Measurements from ENCODE around the gene PNCK.
A peak's percentile ranks its signal among the peaks of the same experiment; 100 is the strongest.

The PNCK gene

DNA sequence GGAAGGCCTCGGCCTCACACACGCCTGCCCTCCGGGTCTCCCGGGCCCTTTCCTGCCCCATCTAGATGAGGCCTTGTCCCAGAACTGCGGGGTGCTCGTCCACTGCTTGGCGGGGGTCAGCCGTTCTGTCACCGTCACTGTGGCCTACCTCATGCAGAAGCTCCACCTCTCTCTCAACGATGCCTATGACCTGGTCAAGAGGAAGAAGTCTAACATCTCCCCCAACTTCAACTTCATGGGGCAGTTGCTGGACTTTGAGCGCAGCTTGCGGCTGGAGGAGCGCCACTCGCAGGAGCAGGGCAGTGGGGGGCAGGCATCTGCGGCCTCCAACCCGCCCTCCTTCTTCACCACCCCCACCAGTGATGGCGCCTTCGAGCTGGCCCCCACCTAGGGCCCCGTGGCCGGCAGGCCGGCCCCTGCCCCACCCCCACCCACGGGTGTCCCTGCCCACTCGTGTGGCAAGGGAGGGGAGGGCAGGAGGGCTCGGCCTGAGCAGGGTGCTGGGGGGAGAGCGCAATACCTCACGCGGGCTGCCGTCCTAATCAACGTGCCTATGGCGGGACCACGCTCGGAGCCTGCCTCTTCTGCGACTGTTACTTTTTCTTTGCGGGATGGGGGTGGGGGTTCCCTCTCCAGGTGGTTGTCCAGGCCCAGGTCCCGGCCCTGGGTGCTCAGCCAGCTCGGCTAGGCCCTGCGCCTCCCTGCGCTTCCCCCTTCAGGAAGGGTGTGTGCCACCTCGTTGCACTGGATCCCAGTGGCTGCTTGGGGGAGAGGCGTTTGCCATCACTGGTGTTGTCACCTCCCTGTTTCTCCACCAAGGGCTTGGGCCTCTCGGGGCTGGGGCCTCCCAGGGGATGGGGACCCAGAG lies 23.5 kb downstream of the PNCK start:
- TF ChIP-seq, protein P1, sequence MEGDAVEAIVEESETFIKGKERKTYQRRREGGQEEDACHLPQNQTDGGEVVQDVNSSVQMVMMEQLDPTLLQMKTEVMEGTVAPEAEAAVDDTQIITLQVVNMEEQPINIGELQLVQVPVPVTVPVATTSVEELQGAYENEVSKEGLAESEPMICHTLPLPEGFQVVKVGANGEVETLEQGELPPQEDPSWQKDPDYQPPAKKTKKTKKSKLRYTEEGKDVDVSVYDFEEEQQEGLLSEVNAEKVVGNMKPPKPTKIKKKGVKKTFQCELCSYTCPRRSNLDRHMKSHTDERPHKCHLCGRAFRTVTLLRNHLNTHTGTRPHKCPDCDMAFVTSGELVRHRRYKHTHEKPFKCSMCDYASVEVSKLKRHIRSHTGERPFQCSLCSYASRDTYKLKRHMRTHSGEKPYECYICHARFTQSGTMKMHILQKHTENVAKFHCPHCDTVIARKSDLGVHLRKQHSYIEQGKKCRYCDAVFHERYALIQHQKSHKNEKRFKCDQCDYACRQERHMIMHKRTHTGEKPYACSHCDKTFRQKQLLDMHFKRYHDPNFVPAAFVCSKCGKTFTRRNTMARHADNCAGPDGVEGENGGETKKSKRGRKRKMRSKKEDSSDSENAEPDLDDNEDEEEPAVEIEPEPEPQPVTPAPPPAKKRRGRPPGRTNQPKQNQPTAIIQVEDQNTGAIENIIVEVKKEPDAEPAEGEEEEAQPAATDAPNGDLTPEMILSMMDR (IDR thresholded peaks at IDR 0.05; ENCODE audit: insufficient read depth, low read depth, low read length, missing control alignments), result no peak
- no peak overlapping the region for H3K4me3 ChIP-seq (ENCODE audit: low read depth, low read length)
- DNase-seq (ENCODE audit: low read depth), result no peak

DNA sequence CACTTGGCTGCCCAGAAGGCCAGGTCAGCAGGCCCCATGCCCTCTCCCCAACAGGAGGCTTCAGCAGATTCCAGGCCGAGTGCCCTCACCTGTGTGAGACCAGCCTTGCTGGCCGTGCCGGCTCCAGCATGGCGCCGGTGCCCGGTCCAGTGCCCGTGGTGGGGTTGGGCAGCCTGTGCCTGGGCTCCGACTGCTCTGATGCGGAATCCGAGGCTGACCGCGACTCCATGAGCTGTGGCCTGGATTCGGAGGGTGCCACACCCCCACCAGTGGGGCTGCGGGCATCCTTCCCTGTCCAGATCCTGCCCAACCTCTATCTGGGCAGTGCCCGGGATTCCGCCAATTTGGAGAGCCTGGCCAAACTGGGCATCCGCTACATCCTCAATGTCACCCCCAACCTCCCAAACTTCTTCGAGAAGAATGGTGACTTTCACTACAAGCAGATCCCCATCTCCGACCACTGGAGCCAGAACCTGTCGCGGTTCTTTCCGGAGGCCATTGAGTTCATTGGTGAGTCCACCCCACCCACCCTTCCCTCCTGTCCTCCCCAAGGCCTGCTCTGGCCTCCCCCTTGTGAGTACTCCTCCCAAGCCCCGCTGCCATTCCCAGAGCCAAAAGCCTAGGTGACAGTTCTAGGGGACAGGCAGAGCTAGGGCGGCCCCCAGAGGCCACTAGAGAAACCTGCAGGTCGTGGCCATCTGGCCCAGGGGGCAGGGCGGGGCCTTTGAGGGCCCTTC lies 24.3 kb downstream of the PNCK start:
- peak; percentile 39 for DNase-seq (ENCODE audit: low read depth)
- TF ChIP-seq, protein P1 (IDR thresholded peaks at IDR 0.05; ENCODE audit: insufficient read depth, low read depth, low read length, missing control alignments), result peak; percentile 50

DNA sequence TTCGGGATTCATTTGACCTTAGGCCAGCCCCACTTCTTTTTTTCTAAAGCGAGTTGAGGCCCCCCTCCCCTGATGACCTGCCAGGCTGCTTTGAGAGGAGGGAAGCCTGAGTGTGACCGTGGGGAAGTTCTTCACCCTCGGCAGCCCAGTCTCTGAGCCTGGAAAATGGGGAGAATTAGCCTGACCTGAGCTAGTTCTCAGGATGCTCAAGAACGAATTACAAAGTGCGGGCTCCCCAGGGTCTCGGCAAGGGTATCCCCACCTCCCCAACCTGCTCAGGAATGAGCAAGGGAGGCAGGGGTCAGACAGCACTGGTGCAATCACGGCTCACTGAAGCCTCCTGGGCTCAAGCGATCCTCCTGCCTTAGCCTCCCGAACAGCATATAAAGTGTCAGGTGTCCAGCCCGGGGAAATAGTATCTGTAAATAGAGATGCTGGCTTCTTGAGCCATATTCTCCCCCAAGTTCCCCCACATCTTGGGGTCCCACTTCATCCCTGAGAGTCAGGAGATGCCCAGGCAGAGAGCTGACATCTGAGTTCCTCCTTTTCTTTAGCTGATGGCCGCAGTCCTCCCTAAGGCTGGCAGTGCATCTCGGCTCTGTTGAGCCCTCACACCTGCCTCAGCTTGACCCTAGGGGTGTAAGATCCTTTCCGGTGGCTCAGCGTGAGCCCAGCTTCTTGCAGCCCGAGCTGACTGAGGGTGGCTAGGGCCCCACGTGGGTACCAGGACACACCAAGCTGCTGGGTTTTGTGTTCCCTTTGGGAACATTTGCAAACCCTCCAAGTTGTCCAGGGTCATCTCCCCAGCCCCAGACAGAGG lies 25.0 kb downstream of the PNCK start:
- H3K4me3 ChIP-seq (ENCODE audit: low read depth, low read length), result no peak overlapping the region
- DNase-seq (ENCODE audit: low read depth), result no peak
- TF ChIP-seq, protein P1 (IDR thresholded peaks at IDR 0.05; ENCODE audit: insufficient read depth, low read depth, low read length, missing control alignments), result no peak

More for the DNA sequence above, 24.3 kb downstream of the PNCK start:
- H3K4me3 ChIP-seq (ENCODE audit: low read depth, low read length), result no peak overlapping the region

DNA sequence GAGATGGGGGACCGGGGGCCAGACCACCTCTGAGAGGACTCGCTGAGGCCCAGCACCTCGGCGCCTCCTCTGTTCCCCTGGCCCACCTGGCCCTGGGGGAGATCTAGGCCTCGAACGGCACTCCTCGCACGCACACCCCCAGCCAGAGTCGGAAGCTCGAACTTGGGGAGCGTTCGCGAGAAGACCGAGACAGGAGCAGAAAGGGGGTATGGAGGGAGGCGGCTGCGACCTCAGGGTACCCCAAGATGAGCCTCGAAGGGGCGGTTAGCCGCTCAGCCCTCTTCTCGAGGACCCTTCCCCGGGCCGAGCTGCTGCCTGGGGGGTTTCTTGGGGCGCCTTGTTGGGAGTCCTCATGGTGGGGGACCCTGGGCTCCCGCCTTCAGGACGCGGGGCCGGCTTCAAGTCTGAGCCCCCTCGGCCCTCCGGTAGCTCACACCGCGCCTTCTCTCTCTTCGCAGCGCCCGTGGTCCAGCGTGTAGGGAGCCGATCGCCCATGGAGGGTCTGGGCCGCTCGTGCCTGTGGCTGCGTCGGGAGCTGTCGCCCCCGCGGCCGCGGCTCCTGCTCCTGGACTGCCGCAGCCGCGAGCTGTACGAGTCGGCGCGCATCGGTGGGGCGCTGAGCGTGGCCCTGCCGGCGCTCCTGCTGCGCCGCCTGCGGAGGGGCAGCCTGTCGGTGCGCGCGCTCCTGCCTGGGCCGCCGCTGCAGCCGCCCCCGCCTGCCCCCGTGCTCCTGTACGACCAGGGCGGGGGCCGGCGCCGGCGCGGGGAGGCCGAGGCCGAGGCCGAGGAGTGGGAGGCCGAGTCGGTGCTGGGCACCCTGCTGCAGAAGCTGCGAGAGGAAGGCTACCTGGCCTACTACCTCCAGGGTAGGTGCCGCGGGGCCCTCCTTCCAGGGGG lies 25.9 kb downstream of the PNCK start:
- no peak overlapping the region for H3K4me3 ChIP-seq (ENCODE audit: low read depth, low read length)
- DNase-seq (ENCODE audit: low read depth), result no peak
- TF ChIP-seq, protein P1 (IDR thresholded peaks at IDR 0.05; ENCODE audit: insufficient read depth, low read depth, low read length, missing control alignments), result no peak

DNA sequence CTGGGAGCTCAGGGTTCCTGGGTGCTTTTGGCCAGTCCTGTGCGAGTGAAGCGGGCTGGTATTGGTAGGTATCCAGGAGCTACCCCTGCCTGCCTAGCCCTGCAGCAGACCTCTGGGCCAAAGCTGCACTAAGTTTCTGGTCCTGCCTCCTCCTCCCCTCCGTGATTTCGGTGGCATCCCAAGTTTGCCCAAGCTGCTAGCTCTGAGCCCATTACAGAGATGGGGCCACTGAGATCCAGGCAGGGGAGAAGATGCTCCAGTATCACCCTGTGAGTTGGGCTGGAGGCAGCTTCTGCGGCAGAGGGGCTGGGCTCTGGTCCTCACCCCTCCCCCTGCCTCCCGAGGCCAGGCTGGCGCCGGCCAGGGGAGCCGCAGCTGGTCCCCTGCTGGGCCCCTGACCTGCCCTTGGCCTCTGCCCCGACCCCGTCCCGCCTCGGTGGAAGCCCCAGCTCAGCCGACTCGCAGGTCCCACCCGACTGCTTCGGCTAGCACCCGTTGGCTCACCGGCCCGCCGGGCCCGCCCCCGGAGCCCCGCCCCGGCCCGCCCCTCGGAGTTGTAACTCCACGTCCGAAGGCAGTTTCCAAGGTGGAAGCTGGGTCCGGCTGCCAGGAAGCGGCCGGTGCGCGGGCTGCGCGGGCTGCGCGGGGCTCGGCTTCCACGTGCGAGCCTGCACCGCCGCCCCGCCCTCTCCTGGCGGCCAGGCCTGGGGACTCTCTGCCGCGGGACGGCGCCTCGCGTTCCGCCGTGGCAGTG lies 26.8 kb downstream of the PNCK start, which contains the start of gene DUSP9:
Gene DUSP9, plus strand, starts transcription at position 584 of the 754 bp plus-strand sequence. CDS start 751 bp downstream, outside the sequence.
- no peak for DNase-seq (ENCODE audit: low read depth)
- TF ChIP-seq, protein P1 (IDR thresholded peaks at IDR 0.05; ENCODE audit: insufficient read depth, low read depth, low read length, missing control alignments), result no peak
- H3K4me3 ChIP-seq (ENCODE audit: low read depth, low read length), result no peak within 1 kb of the TSS
